GM19467 (cell line): Measurements from ENCODE around the gene SYT14.
"Not testable (repeated sequence)": the region's sequence is repeated elsewhere in the genome, so short reads cannot be mapped to it uniquely, and the experiment has no call there.

Source experiments
- ATAC-seq: cut with Tn5 transposase; IDR thresholded peaks from one replicate; pipeline ENCODE4 v1.9.1; 2021; ENCODE audit warnings: mild to moderate bottlenecking, moderate library complexity; ENCODE audit not compliant: unreplicated experiment

SYT14 gene

GRCh38 chr1:209931141-209931540 lies 6.9 kb upstream of the SYT14 start:
- ATAC-seq, result no peak

DNA sequence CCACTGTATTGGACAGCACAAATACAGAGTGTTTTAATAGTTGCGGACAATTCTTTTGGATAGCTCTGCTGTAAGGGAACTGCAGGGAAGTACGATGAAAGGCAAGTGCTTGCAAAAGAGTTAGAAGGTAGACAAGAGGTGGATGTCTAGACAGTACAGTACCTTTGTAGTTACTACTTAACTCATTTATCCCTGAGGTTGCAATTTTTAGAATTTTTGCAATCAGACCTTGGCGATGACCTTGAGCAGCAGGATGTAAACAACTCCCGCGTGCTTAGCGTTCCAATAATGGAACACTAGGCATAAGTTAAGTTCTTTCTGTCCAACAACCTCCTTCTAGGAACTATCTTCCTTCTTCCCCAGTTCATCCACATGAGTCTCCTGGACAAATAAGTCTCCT lies 1.9 kb upstream of the SYT14 start:
- ATAC-seq, result no peak

GRCh38 chr1:209945377-209945776 lies 7.4 kb downstream of the SYT14 start:
- no peak for ATAC-seq

GRCh38 chr1:209948155-209948554 lies 10.1 kb downstream of the SYT14 start:
- no peak for ATAC-seq

- no peak for ATAC-seq
These were observed 18.1 kb downstream of the SYT14 start for GRCh38 chr1:209956116-209956515.

DNA sequence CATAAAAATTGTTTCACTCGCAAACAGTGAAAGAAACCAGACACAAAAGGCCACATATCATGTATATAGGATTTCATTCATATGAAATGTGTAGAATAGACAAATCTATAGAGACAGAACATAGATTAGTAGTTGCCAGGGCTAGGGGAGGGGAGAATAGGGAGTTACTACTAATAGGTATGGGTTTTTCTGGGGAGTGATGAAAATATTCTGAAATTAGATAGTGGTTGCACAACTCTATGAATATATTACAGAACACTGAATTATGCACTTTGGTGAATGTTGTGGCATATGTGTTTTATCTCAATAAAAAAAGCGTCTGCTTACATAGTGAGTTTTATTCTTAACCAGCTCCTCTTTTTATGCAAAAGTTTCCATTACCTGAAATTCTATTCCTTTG lies 21.6 kb downstream of the SYT14 start:
- no peak for ATAC-seq

GRCh38 chr1:209960926-209961325 lies 22.9 kb downstream of the SYT14 start:
- ATAC-seq, result no peak

GRCh38 chr1:209962388-209962787 lies 24.4 kb downstream of the SYT14 start:
- no peak for ATAC-seq

GRCh38 chr1:209962856-209963255 lies 24.8 kb downstream of the SYT14 start:
- no peak for ATAC-seq

GRCh38 chr1:209965996-209966395 lies 28.0 kb downstream of the SYT14 start:
- no peak for ATAC-seq

DNA sequence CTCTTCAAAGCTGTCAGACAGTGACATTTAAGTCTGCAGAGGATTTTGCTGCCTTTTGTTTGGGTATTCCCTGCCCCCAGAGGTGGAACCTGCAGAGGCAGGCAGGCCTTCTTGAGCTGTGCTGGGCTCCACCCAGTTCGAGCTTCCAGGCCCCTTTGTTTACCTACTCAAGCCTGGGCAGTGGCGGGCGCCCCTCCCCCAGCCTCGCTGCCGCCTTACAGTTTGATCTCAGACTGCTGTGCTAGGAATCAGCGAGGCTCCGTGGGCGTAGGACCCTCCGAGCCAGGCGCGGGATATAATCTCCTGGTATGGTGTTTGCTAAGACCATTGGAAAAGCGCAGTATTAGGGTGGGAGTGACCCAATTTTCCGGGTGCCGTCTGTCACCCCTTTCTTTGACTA lies 40.7 kb downstream of the SYT14 start:
- not testable (repeated sequence) for ATAC-seq

DNA sequence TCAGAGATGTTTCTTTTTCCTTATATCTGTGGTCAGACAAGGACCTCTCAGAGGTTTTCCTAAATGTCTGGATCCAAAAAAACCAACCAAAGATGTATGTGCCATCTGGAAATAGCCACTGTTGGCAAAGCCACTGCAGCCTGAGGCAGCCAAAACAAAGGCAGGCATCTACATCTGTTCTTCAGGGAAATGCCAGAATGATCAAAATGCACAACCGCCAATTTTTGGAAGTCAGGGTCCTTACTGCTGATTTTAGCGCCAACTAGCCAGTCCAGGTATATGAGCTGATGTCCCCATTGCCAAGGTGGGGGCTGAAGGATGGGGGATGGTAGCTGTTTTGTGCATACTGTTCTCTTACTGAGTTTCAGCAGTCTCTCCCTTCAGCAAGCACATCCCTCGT lies 45.9 kb downstream of the SYT14 start:
- no peak for ATAC-seq

- ATAC-seq, result no peak
These were observed 47.0 kb downstream of the SYT14 start for GRCh38 chr1:209985002-209985401.

DNA sequence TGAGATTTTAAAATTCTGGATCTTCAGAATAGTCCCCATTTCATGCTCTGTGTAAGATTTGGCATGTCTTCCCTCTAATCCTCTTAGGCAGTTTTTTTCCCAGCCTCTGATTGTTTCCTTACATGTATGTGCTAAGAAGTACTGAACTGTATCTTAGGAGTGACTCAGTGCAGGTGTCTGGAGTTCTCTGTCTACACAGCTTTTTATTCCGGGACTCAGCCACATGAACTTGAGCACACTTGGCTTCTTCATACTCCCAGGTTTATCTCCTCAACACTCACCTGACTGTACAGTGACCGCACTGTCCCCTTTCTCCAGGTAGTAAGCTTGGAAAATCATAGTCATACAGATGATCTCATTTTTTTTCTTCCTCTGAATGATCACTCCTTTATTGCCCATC lies 50.7 kb downstream of the SYT14 start:
- no peak for ATAC-seq

GRCh38 chr1:209989525-209989924 lies 51.5 kb downstream of the SYT14 start:
- no peak for ATAC-seq

DNA sequence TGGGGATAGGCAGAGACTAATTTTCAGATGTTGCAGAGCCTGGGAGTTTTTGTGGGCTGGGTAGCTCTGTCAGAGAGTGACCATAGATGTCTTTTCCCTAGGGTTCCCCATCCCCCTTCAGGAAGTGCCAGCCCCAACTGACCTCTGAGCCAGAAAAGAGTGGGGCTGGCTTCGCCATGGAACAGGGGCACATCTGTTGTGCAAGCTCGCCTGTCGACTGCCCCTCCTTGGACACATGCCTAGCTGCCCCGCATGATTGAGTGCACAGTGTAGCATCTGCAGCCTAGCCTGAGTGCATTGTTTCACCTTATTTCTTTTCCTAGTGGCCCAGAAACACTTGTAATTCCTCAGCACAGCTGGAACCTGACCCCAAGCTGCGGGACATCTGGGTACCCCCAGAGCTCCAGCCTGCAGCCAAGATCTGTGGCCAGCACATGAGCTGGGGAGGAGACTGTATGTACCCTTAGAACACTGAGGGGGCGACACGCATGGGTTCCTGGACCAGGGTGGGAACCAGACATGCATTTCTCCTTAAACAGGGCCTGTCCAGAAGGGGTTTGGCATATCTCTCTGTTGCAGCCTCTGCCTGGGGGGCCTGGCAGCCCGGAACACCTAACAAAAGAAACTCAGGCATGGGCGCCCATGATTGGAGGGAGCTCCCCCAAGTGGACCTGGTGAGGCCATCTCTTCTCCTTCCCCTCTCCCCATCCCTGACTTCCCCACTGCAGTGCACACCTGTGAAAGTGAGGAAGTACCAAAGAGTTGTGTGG lies 55.2 kb downstream of the SYT14 start:
- no peak for ATAC-seq

DNA sequence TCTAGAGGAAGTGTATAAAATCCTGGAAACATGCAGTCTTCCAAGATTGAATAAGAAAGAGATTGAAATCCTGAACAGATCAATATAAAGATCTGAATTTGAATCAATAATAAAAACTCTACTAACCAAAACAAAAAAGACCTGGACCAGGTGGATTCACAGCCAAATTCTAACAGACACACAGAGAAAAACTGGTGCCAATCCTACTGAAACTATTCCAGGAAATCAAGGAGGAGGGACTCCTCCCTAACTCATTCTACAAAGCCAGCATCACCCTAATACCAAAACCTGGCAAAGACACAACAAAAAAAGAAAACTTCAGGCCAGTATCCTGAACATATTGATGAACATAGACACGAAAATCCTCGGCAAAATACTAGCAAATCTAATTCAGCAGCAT lies 58.3 kb downstream of the SYT14 start:
- no peak for ATAC-seq

- no peak for ATAC-seq
These were observed 61.0 kb downstream of the SYT14 start for GRCh38 chr1:209999005-209999404.

DNA sequence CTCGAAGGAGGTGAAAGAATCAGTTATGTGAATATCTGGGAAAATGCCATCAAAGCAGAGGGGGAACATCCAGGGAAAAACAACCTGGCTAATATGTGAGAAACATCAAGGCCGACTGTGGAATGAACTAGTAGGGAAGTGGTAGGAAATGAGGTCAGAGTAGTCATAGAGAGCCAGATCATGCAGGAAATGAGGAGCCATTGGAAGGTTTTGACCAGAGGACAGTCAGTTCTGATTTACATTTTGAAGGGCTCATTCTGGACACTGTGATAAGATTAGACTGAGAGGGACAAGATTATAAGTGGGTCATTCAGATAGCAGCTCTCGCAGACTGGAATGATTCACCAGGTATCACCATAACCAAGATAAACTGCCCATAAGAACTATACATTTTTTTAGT lies 63.7 kb downstream of the SYT14 start:
- no peak for ATAC-seq

GRCh38 chr1:210003501-210003900 lies 65.5 kb downstream of the SYT14 start:
- ATAC-seq, result no peak

- ATAC-seq, result no peak
These were observed 72.1 kb downstream of the SYT14 start for GRCh38 chr1:210010161-210010560.

- ATAC-seq, result no peak
These were observed 83.3 kb downstream of the SYT14 start for GRCh38 chr1:210021145-210021860.

DNA sequence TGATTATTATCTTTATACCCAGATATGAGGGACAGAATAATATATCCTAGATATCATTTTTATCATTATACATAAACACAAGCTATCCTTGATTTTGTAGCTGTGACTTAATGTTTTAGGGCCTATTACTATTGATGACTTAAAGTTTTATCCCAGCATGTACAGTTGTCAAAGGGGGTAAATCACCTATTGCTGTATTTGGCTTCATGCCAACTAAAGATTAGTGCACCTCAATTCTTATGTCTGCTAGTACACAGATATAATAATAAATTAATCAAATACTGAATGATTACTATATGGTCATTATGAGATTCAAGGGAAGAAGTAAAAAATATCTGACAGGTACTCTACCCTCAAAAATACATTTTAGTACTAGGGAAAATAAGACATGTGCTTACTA lies 84.0 kb downstream of the SYT14 start:
- ATAC-seq, result no peak
